Suprapubic skin (tissue), 4 donors: ENCODE measurements around the gene OPHN1. TPM values are rescaled to one million over a fixed set of nuclear protein-coding genes. Genes with fewer than 3 reads are reported as not detected.

Source experiments
- DNase-seq, 2 donors: peaks; one replicate each; pipeline ENCODE4 v3.0.0-alpha.2; 2019; ENCODE audit warnings: low spot score in 2 of 2
- H3K27ac ChIP-seq: fragments of 200-600 bp; sonication (generic); one replicate; pipeline ENCODE4 v1.5.1; 2019
- H3K27me3 ChIP-seq: fragments of 200-600 bp; sonication (generic); one replicate; pipeline ENCODE4 v1.5.1; 2019
- H3K36me3 ChIP-seq: fragments of 200-600 bp; sonication (generic); one replicate; pipeline ENCODE4 v1.5.1; 2019
- H3K4me1 ChIP-seq: fragments of 200-600 bp; sonication (generic); one replicate; pipeline ENCODE4 v1.5.1; 2019
- H3K4me3 ChIP-seq: fragments of 200-600 bp; sonication (generic); one replicate; pipeline ENCODE4 v1.5.1; 2019; ENCODE audit warnings: mild to moderate bottlenecking
- H3K9me3 ChIP-seq: fragments of 200-600 bp; sonication (generic); one replicate; pipeline ENCODE4 v1.5.1; 2019
- CTCF ChIP-seq, 2 donors: fragments of 200-600 bp in 1 of 2; fragments of 450-650 bp in 1 of 2; sonication (generic) in 1 of 2; IDR thresholded peaks; one replicate each; pipeline ENCODE4 v1.5.1; 2016 to 2019; ENCODE audit warnings: antibody characterized with exemption in 2 of 2, mild to moderate bottlenecking in 1 of 2, moderate library complexity in 1 of 2
- EP300 ChIP-seq: sonication (generic); formaldehyde crosslinking; IDR thresholded peaks from one replicate; pipeline ENCODE4 v1.6.1; 2017; ENCODE audit warnings: antibody characterized with exemption
- POLR2A ChIP-seq, 2 donors: fragments of 450-650 bp; IDR thresholded peaks; one replicate each; pipeline ENCODE4 v1.6.1; 2017; ENCODE audit warnings: antibody characterized with exemption in 2 of 2, mild to moderate bottlenecking in 2 of 2, moderate library complexity in 2 of 2
- POLR2AphosphoS5 ChIP-seq, 3 donors: sonication (generic); formaldehyde crosslinking; IDR thresholded peaks; one replicate each; pipeline ENCODE4 v1.6.1; 2017; ENCODE audit warnings: antibody characterized with exemption in 3 of 3
- WGBS: methylation state at CpG from one replicate; pipeline ENCODE4 v1.1.5; 2018; 5-methylcytosine and 5-hydroxymethylcytosine counted together
- total RNA-seq, 4 donors: library from RNA; depleted of rRNA; stranded (reverse); fragments of >200 nt; gene quantifications; one replicate each; pipeline ENCODE4 v1.1.0, GENCODE V29; 2016

OPHN1 gene
- total RNA-seq, 4 donors from 2014 or later: 4.5 to 16.0 (median 8.4) TPM

DNA sequence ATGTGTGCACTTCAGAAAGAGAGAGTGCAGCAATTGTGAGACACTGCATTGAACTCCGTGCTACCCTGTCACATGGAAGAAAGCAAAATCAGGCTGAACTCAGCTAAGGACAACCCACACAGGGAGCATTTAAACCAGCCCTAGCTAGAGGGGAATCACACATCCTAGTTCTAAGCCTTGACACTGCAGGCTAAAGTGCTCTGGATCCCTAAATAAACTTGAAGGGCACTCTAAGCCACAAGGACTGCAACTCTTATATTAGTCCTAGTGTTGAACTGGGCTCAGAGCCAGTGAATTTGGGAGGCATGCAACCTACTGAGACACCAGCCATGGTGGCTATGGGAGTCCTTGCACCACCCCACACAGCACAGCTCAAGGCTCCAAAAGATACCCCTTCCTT, 311.9 kb downstream of the OPHN1 start:
- no peak for DNase-seq
- TF ChIP-seq POLR2AphosphoS5 (IDR thresholded peaks at IDR 0.05) (no peak), POLR2A (IDR thresholded peaks at IDR 0.05) (no peak), CTCF (IDR thresholded peaks at IDR 0.05) (no peak), EP300 (no peak)
- H3K27me3 ChIP-seq: no peaks in the 10 kb centered on the region
- no peaks in the 10 kb centered on the region for H3K9me3 ChIP-seq
- no peaks in the 10 kb centered on the region for H3K36me3 ChIP-seq
- no peak overlapping the region for H3K4me3 ChIP-seq
- no peaks in the 10 kb centered on the region for H3K4me1 ChIP-seq
- H3K27ac ChIP-seq: no peak overlapping the region
- WGBS: 47% methylated on average over 1 of the region's 1 CpG

DNA sequence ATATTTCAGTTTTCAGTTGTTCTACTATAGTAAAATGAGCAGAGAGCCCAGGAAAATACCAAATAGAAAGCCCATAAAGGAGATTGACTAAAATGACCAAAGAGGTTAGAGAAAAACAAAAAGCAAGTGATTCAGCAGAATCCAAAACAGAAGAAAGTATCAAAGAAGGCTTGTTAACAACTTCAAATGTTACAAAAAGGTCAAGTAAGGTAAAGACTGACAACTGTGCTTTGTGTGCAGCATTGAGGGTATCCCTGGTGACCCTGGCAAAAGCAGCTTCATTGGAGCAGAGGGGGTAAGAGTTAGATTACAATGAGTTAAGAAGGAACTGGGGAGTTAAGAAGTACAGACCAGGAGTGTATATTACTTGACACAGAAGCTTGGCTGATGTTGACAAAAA, 317.9 kb downstream of the OPHN1 start:
- H3K27ac ChIP-seq: no peak overlapping the region
- TF ChIP-seq CTCF (IDR thresholded peaks at IDR 0.05): no peak
- no peak for TF ChIP-seq POLR2A (IDR thresholded peaks at IDR 0.05)
- TF ChIP-seq EP300: no peak
- TF ChIP-seq POLR2AphosphoS5 (IDR thresholded peaks at IDR 0.05): no peak
- no peaks in the 10 kb centered on the region for H3K9me3 ChIP-seq
- H3K36me3 ChIP-seq: peaks cover 3% of the 10 kb centered on the region
- H3K27me3 ChIP-seq: no peaks in the 10 kb centered on the region
- DNase-seq: no peak
- H3K4me1 ChIP-seq: no peaks in the 10 kb centered on the region
- H3K4me3 ChIP-seq: no peak overlapping the region

GRCh38 chrX:68114573-68115129, 318.6 kb downstream of the OPHN1 start:
- WGBS: 59% methylated on average over 4 of the region's 4 CpGs
- DNase-seq: no peak
- Histone ChIP-seq H3K4me1 (no peaks in the 10 kb centered on the region), H3K36me3 (peaks cover 3% of the 10 kb centered on the region), H3K9me3 (no peaks in the 10 kb centered on the region), H3K27me3 (no peaks in the 10 kb centered on the region), H3K4me3 (no peak overlapping the region), H3K27ac (no peak overlapping the region)
- TF ChIP-seq POLR2AphosphoS5 (IDR thresholded peaks at IDR 0.05): no peak
- no peak for TF ChIP-seq POLR2A (IDR thresholded peaks at IDR 0.05)
- TF ChIP-seq EP300: no peak
- no peak for TF ChIP-seq CTCF (IDR thresholded peaks at IDR 0.05)

DNA sequence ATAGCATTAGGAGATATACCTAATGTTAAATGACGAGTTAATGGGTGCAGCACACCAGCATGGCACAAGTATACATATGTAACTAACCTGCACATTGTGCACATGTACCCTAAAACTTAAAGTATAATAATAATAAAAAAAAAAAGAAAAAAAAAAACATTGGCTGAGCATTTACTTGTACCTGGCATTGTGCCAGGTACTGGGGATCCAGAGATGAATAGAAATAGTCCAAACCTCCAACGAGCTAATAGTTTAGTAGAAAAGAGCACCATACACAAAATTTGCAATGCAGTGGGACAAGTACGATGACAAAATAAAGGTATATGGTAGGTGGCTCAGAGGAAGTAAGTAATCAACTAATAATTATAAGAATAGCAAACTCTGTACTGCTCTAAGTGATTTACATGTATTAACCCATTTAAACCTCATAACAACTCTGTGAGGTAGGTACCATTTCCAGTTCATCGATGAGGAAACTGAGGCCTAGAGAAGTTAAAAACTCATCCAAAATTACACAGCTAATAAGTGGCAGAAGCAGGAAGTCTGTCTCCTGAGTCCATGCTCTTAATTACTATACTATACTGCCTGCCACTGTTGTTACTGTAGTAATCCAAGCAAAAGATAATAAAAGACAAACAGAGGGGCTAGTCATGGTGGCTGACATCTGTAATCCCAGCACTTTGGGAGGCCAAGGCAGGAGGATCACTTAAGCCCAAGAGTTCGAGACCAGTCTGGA, 319.3 kb downstream of the OPHN1 start:
- Histone ChIP-seq H3K27ac (no peak overlapping the region), H3K36me3 (peaks cover 3% of the 10 kb centered on the region), H3K27me3 (no peaks in the 10 kb centered on the region), H3K9me3 (no peaks in the 10 kb centered on the region), H3K4me3 (no peak overlapping the region), H3K4me1 (no peaks in the 10 kb centered on the region)
- DNase-seq: no peak
- WGBS: 67% methylated on average over 5 of the region's 5 CpGs
- TF ChIP-seq CTCF (IDR thresholded peaks at IDR 0.05): no peak
- TF ChIP-seq POLR2A (IDR thresholded peaks at IDR 0.05): no peak
- TF ChIP-seq EP300: no peak
- no peak for TF ChIP-seq POLR2AphosphoS5 (IDR thresholded peaks at IDR 0.05)

- H3K4me1 ChIP-seq: no peaks in the 10 kb centered on the region
- no peaks in the 10 kb centered on the region for H3K27me3 ChIP-seq
- no peak for DNase-seq
- H3K27ac ChIP-seq: no peak overlapping the region
- WGBS: 68% methylated on average over 3 of the region's 3 CpGs
- TF ChIP-seq POLR2A (IDR thresholded peaks at IDR 0.05) (no peak), POLR2AphosphoS5 (IDR thresholded peaks at IDR 0.05) (no peak), CTCF (IDR thresholded peaks at IDR 0.05) (no peak), EP300 (no peak)
- no peak overlapping the region for H3K4me3 ChIP-seq
- H3K9me3 ChIP-seq: no peaks in the 10 kb centered on the region
- H3K36me3 ChIP-seq: peaks cover 3% of the 10 kb centered on the region
These were observed 321.0 kb downstream of the OPHN1 start for GRCh38 chrX:68112321-68112720.
